ACC112 (cell line): ENCODE measurements around the gene CAMTA1.

ENCODE experiments used
- H2AFZ ChIP-seq: fragments of 200-600 bp; sonication (generic); one replicate; pipeline ENCODE4 v1.6.0; 2017; ENCODE audit warnings: antibody characterized with exemption, low read length; ENCODE audit not compliant: unreplicated experiment
- H3K27ac ChIP-seq: fragments of 200-600 bp; sonication (generic); 2 replicates; pipeline ENCODE4 v1.5.1; 2014; ENCODE audit warnings: low read depth, mild to moderate bottlenecking, antibody characterized with exemption, low read length, moderate library complexity
- H3K27me3 ChIP-seq: fragments of 200-600 bp; sonication (generic); 2 replicates; pipeline ENCODE4 v1.6.1; 2014; ENCODE audit warnings: mild to moderate bottlenecking, antibody characterized with exemption, low read length, moderate library complexity, mixed read lengths; ENCODE audit not compliant: insufficient read depth
- H3K36me3 ChIP-seq: fragments of 200-600 bp; sonication (generic); 2 replicates; pipeline ENCODE4 v1.6.1; 2016; ENCODE audit warnings: mild to moderate bottlenecking, antibody characterized with exemption, low read length, moderate library complexity, mixed read lengths; ENCODE audit not compliant: insufficient read depth
- H3K4me1 ChIP-seq: fragments of 200-600 bp; sonication (generic); one replicate; pipeline ENCODE4 v1.6.1; 2016; ENCODE audit warnings: low read length, mixed read lengths; ENCODE audit not compliant: insufficient read depth, unreplicated experiment, control insufficient read depth
- H3K4me3 ChIP-seq: fragments of 200-600 bp; sonication (generic); 2 replicates; pipeline ENCODE4 v1.5.1; 2014; ENCODE audit warnings: mild to moderate bottlenecking, low read depth, low read length
- H3K79me2 ChIP-seq: fragments of 200-600 bp; sonication (generic); one replicate; pipeline ENCODE4 v1.6.0; 2016; ENCODE audit warnings: low read length; ENCODE audit not compliant: control insufficient read depth, unreplicated experiment, insufficient read depth

Gene CAMTA1

DNA sequence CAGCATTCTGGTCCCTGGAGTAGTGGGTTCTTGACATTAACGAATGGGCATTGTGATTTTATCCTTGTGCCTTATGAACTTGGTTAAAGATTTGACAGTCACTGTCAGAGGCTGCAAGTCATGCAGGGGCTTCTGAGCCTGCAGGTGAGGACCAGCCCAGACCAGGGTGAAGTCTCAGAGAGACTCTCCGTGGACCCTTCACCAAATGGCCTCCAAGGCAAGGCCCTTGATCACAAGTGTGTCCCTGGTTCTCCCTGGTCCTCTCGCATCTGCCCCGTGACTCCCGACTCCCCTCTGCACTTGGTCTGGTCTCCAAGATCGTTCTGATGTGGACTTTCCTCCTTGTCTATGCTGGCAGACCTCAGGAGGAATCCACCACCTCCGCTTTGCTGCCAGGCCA is 509.4 kb downstream of the CAMTA1 start:
- Histone ChIP-seq H3K79me2 (no peaks in the 10 kb centered on the region), H3K36me3 (no peaks in the 10 kb centered on the region), H3K4me3 (no peak overlapping the region), H3K27me3 (no peaks in the 10 kb centered on the region), H2AFZ (no peak overlapping the region), H3K4me1 (peaks cover 39% of the 10 kb centered on the region), H3K27ac (no peak overlapping the region)

- H3K4me1 ChIP-seq: peaks cover 52% of the 10 kb centered on the region
- H2AFZ ChIP-seq: no peak overlapping the region
- H3K79me2 ChIP-seq: no peaks in the 10 kb centered on the region
- H3K4me3 ChIP-seq: no peak overlapping the region
- no peak overlapping the region for H3K27ac ChIP-seq
- no peaks in the 10 kb centered on the region for H3K36me3 ChIP-seq
- no peaks in the 10 kb centered on the region for H3K27me3 ChIP-seq
These were observed 510.7 kb downstream of the CAMTA1 start for GRCh38 chr1:7295946-7296345.

GRCh38 chr1:7296968-7297367 is 511.7 kb downstream of the CAMTA1 start:
- H2AFZ ChIP-seq: no peak overlapping the region
- H3K4me3 ChIP-seq: no peak overlapping the region
- no peak overlapping the region for H3K27ac ChIP-seq
- H3K36me3 ChIP-seq: no peaks in the 10 kb centered on the region
- H3K4me1 ChIP-seq: peaks cover 51% of the 10 kb centered on the region
- no peaks in the 10 kb centered on the region for H3K27me3 ChIP-seq
- no peaks in the 10 kb centered on the region for H3K79me2 ChIP-seq

DNA sequence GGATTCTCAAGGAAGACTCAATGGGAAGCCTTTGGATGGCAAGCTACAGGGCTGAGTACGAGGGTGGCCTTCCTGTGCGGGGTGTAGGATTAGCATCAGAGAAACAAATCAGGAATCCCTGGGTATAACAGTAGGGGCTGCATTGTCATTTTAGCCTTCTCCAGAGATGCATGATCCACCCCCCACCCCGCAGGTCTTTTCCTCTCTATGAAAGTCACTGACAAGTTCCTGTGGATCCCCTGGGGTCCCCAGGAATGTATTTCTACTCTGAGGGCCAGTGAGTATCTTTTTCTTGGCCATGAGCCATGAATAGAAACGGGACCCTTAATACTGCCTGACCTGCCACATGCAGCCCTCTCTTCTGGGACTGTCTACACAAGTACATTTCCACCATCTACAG is 512.9 kb downstream of the CAMTA1 start:
- peaks cover 43% of the 10 kb centered on the region for H3K4me1 ChIP-seq
- peak overlapping the region; percentile 99 for H3K27ac ChIP-seq
- peak overlapping the region; percentile 16; the same call in 1 of the 2 replicates for H3K4me3 ChIP-seq
- H3K27me3 ChIP-seq: no peaks in the 10 kb centered on the region
- no peak overlapping the region for H2AFZ ChIP-seq
- no peaks in the 10 kb centered on the region for H3K79me2 ChIP-seq
- no peaks in the 10 kb centered on the region for H3K36me3 ChIP-seq

DNA sequence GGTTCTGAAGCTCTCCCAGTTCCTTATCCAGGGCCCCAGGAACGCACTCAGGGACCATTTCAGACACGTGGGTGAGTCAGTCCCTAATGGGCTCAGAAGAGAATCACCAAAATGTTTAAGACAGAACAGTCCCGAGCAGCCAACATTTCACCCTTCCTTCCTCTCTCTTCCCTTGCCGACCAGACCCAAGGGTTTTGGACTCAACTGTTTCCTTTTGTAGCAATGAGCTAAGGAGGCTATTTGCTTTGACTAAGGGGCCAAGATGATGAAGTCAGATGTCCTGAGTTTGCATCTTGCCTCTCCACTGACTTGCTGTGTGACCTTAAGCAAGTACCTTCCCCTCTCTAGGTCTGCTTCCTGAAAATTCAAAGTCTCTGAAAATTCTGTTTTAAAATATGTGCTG is 513.5 kb downstream of the CAMTA1 start:
- H3K79me2 ChIP-seq: no peaks in the 10 kb centered on the region
- H3K4me3 ChIP-seq: peak overlapping the region; percentile 40
- no peaks in the 10 kb centered on the region for H3K36me3 ChIP-seq
- H3K4me1 ChIP-seq: peaks cover 44% of the 10 kb centered on the region
- H3K27ac ChIP-seq: peak overlapping the region; percentile 99
- peak overlapping the region; percentile 45 for H2AFZ ChIP-seq
- H3K27me3 ChIP-seq: no peaks in the 10 kb centered on the region

- H3K4me1 ChIP-seq: peaks cover 50% of the 10 kb centered on the region
- no peaks in the 10 kb centered on the region for H3K79me2 ChIP-seq
- peak overlapping the region; percentile 45 for H2AFZ ChIP-seq
- H3K4me3 ChIP-seq: peak overlapping the region; percentile 65
- H3K27ac ChIP-seq: peak overlapping the region; percentile 99
- H3K36me3 ChIP-seq: no peaks in the 10 kb centered on the region
- H3K27me3 ChIP-seq: no peaks in the 10 kb centered on the region
These were observed 514.1 kb downstream of the CAMTA1 start for GRCh38 chr1:7299329-7299799.

DNA sequence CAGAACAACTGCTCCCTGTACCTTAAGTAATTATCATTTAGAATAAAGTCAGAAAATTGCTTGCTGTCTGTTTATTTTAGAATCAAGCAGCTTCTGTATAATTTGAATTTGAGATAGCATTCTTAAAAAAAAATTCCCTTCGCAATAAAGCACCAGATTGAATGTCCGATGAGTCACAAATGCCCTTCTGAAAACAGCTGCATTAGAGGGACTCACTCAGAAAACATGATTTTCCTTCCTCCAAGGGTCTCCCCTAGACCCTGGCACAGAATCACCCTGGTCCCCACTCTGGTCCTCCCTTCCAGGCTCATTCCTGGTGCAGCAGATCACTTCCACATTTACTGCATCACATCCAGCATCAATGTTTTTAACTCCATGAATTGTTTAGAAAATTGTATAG is 514.7 kb downstream of the CAMTA1 start:
- Histone ChIP-seq H3K4me3 (peak overlapping the region; percentile 65), H3K36me3 (no peaks in the 10 kb centered on the region), H2AFZ (peak overlapping the region; percentile 32), H3K4me1 (peaks cover 50% of the 10 kb centered on the region), H3K27me3 (no peaks in the 10 kb centered on the region), H3K27ac (peak overlapping the region; percentile 99), H3K79me2 (no peaks in the 10 kb centered on the region)

DNA sequence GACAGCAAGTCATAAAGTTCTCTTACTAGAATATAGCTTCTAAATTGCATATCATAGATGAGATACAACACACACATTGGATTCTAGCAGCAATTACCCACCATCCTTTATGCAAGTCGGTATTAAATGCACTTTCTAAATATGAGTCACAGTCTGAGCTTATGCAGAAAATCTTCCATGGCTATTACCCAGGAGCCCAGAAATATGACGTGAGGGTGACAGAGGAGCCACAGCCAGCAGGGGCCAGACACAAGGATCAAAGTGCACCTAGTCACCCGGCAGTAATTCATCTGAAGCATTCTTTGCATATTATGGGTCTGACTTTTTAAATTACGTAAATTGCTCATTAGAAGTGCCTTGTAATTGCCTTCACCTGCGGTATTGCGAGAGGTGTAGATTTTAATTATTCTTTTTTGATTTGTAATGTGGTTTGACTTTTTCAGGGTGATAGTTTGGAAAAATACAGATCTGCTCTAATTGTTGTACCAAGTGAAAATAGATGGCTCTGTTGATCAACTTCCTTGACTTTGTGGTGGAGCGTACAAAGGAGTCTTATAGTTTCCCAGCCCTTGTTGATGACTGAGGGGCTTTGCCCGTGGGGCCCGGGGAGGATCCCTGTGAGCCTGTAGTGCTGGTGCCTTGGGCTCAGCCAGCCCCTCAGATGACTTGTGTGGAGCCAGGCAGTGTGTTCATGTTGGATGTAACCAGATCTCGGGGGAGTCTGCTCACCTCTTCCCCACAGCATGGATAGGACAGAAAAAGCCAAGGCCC is 515.8 kb downstream of the CAMTA1 start:
- Histone ChIP-seq H3K4me1 (peaks cover 50% of the 10 kb centered on the region), H3K27ac (peak overlapping the region; percentile 99), H3K36me3 (no peaks in the 10 kb centered on the region), H3K79me2 (no peaks in the 10 kb centered on the region), H3K4me3 (no peak overlapping the region), H3K27me3 (no peaks in the 10 kb centered on the region), H2AFZ (no peak overlapping the region)

GRCh38 chr1:7301664-7301981 is 516.4 kb downstream of the CAMTA1 start:
- H3K79me2 ChIP-seq: no peaks in the 10 kb centered on the region
- H3K36me3 ChIP-seq: no peaks in the 10 kb centered on the region
- peak overlapping the region; percentile 99 for H3K27ac ChIP-seq
- H3K27me3 ChIP-seq: no peaks in the 10 kb centered on the region
- no peak overlapping the region for H3K4me3 ChIP-seq
- peaks cover 50% of the 10 kb centered on the region for H3K4me1 ChIP-seq
- H2AFZ ChIP-seq: no peak overlapping the region

- Histone ChIP-seq H3K4me3 (no peak overlapping the region), H2AFZ (no peak overlapping the region), H3K79me2 (no peaks in the 10 kb centered on the region), H3K4me1 (peaks cover 50% of the 10 kb centered on the region), H3K36me3 (no peaks in the 10 kb centered on the region), H3K27ac (no peak overlapping the region), H3K27me3 (no peaks in the 10 kb centered on the region)
These were observed 516.9 kb downstream of the CAMTA1 start for GRCh38 chr1:7302126-7302525.

GRCh38 chr1:7302873-7303272 is 517.6 kb downstream of the CAMTA1 start:
- H3K4me1 ChIP-seq: peaks cover 45% of the 10 kb centered on the region

More at GRCh38 chr1:7302873-7303272, 517.6 kb downstream of the CAMTA1 start:
- Histone ChIP-seq H3K27ac (no peak overlapping the region), H3K27me3 (no peaks in the 10 kb centered on the region), H3K4me3 (no peak overlapping the region), H2AFZ (no peak overlapping the region), H3K36me3 (no peaks in the 10 kb centered on the region), H3K79me2 (no peaks in the 10 kb centered on the region)
